ENCODE results near the gene SH3YL1. TPM values are rescaled to one million over a fixed set of nuclear protein-coding genes. Genes with fewer than 3 reads are reported as not detected.

SH3YL1 gene
- total and polyA plus RNA-seq, 2 experiments from 2014 or later, result 35.6 to 45.8 TPM

DNA sequence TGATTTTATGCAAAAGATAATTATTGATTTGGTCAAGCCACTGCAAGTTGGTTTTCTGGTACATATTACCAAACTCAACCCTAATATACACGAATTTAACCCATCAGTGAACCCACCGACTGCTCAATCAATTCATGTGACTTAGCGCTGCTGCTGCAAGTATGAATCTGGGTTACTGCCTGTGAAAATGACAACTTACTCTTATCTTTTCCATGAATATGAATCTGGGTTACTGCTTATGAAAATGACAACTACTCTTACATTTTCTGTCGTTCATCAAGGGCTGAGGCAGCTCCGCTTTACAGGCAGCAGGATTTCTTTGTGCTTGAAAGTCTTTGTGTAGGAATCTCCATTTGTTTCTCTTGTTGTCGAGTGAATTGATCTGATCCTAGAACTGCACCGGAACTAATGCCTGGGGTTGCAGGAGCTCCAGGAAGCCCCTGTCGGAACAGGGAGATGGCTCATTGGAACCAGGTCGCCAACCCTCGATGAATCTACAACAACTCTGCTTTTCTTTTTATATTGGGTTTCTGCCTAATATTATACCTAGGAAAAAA lies 46.2 kb upstream of the SH3YL1 start (continued):
- TF ChIP-seq ZNF114 (CRISPR knock-in tag; IDR thresholded peaks at IDR 0.05) (no peak), STAT1 (IDR thresholded peaks at IDR 0.05; ENCODE audit: unreplicated experiment) (no peak), EZH2 (IDR thresholded peaks at IDR 0.05; ENCODE audit: low read depth, unreplicated experiment) (no peak)
- TF ChIP-seq, protein P1, sequence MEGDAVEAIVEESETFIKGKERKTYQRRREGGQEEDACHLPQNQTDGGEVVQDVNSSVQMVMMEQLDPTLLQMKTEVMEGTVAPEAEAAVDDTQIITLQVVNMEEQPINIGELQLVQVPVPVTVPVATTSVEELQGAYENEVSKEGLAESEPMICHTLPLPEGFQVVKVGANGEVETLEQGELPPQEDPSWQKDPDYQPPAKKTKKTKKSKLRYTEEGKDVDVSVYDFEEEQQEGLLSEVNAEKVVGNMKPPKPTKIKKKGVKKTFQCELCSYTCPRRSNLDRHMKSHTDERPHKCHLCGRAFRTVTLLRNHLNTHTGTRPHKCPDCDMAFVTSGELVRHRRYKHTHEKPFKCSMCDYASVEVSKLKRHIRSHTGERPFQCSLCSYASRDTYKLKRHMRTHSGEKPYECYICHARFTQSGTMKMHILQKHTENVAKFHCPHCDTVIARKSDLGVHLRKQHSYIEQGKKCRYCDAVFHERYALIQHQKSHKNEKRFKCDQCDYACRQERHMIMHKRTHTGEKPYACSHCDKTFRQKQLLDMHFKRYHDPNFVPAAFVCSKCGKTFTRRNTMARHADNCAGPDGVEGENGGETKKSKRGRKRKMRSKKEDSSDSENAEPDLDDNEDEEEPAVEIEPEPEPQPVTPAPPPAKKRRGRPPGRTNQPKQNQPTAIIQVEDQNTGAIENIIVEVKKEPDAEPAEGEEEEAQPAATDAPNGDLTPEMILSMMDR (conservative IDR thresholded peaks at IDR 0.05; ENCODE audit: low read depth in 2 of 2), result no peak

DNA sequence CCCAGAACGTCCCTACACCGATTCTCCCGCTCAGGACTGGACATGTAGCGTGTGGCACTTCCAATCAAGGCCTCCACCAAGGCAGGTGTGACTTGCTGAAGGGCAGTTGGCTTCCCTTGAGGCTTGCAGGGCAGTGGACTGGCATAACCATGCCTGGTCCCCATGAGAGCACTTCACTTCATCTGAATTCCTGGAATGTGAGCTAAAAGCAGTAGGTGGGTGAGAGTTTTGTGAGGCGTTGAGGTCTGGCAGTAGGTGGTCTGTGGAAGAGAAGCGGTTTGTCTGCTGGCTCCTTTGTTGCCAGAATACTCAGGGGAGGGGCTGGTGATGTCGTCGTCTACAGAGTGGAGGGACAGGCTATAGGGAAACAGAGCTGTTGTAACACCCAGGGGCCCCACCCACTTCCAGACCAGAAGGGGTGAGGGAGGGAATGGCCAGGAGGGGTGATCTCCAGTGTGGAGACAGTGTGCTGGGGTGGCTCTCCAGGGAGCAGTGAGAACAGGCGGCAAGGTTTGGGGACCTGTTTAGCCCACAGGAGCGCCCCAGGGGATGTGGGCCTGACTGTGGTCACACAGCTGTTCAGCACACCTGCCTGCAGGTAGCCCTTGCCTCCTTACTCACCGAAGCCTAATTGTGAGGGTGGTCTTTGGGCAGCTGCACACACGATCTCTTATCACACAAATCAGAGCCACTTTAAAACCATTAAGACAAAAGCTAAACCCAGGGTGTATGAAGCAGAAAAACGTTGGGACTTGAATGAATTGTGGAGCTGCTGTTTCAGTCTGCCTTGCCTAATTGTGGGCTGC lies 45.5 kb upstream of the SH3YL1 start:
- H3K27me3 ChIP-seq (ENCODE audit: insufficient read depth), result no peaks in the 10 kb centered on the region
- no peaks in the 10 kb centered on the region for H3K79me2 ChIP-seq (replicated peaks; ENCODE audit: insufficient read depth)
- H3K9me2 ChIP-seq (ENCODE audit: insufficient read depth), result no peaks in the 10 kb centered on the region
- H3K4me3 ChIP-seq, result no peak overlapping the region
- H3K4me2 ChIP-seq, result peak overlapping the region; percentile 36
- Mint-ChIP-seq H3K4me1 (peaks cover 24% of the 10 kb centered on the region), H3K4me3 (no peak overlapping the region), H3K9me3 (no peaks in the 10 kb centered on the region), H3K27ac (peak overlapping the region; percentile 78), H3K27me3 (ENCODE audit: insufficient read depth, low read depth, poor library complexity) (no peaks in the 10 kb centered on the region), H3K36me3 (ENCODE audit: low read depth) (no peaks in the 10 kb centered on the region; the same call in 2 of the 3 replicates)
- H3K4me1 ChIP-seq (ENCODE audit: insufficient read depth), result peaks cover 5% of the 10 kb centered on the region
- H3F3A ChIP-seq (replicated peaks; ENCODE audit: low read depth), result no peaks in the 10 kb centered on the region; the same call in 1 of the 2 replicates
- ATAC-seq (peak; percentile 92), DNase-seq (ENCODE audit: low spot score) (peak; percentile 86)
- no peaks in the 10 kb centered on the region for H4K20me1 ChIP-seq (replicated peaks; ENCODE audit: insufficient read depth)
- H2AFZ ChIP-seq, result peak overlapping the region; percentile 72; the same call in 1 of the 2 replicates
- H3K36me3 ChIP-seq (ENCODE audit: insufficient read depth), result no peaks in the 10 kb centered on the region
- no peak overlapping the region for H3K27ac ChIP-seq (ENCODE audit: low read depth)
- TF ChIP-seq JUNB (IDR thresholded peaks at IDR 0.05; ENCODE audit: unreplicated experiment), result no peak
- TF ChIP-seq POLR2AphosphoS5 (IDR thresholded peaks at IDR 0.05; ENCODE audit: low read depth), result no peak
- no peak for TF ChIP-seq ZNF331 (CRISPR knock-in tag; IDR thresholded peaks at IDR 0.05; ENCODE audit: low read depth)
- no peak for TF ChIP-seq ETS1 (IDR thresholded peaks at IDR 0.05)
- TF ChIP-seq EZH2phosphoT487 (IDR thresholded peaks at IDR 0.05; ENCODE audit: unreplicated experiment), result no peak
- no peak for TF ChIP-seq NANOG (IDR thresholded peaks at IDR 0.05; ENCODE audit: borderline replicate concordance)
- TF ChIP-seq, protein P1 (conservative IDR thresholded peaks at IDR 0.05; ENCODE audit: low read depth in 2 of 2), result no peak
- TF ChIP-seq CREB1 (CRISPR knock-in tag; IDR thresholded peaks at IDR 0.05; ENCODE audit: low read depth), result peak; percentile 75; the same call in 1 of the 2 replicates
- no peak for TF ChIP-seq EZH2 (IDR thresholded peaks at IDR 0.05; ENCODE audit: low read depth, unreplicated experiment)
- TF ChIP-seq STAT1 (IDR thresholded peaks at IDR 0.05; ENCODE audit: unreplicated experiment), result no peak
- no peak for TF ChIP-seq ZNF114 (CRISPR knock-in tag; IDR thresholded peaks at IDR 0.05)
- TF ChIP-seq, protein P2, sequence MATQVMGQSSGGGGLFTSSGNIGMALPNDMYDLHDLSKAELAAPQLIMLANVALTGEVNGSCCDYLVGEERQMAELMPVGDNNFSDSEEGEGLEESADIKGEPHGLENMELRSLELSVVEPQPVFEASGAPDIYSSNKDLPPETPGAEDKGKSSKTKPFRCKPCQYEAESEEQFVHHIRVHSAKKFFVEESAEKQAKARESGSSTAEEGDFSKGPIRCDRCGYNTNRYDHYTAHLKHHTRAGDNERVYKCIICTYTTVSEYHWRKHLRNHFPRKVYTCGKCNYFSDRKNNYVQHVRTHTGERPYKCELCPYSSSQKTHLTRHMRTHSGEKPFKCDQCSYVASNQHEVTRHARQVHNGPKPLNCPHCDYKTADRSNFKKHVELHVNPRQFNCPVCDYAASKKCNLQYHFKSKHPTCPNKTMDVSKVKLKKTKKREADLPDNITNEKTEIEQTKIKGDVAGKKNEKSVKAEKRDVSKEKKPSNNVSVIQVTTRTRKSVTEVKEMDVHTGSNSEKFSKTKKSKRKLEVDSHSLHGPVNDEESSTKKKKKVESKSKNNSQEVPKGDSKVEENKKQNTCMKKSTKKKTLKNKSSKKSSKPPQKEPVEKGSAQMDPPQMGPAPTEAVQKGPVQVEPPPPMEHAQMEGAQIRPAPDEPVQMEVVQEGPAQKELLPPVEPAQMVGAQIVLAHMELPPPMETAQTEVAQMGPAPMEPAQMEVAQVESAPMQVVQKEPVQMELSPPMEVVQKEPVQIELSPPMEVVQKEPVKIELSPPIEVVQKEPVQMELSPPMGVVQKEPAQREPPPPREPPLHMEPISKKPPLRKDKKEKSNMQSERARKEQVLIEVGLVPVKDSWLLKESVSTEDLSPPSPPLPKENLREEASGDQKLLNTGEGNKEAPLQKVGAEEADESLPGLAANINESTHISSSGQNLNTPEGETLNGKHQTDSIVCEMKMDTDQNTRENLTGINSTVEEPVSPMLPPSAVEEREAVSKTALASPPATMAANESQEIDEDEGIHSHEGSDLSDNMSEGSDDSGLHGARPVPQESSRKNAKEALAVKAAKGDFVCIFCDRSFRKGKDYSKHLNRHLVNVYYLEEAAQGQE (IDR thresholded peaks at IDR 0.05; ENCODE audit: unreplicated experiment), result no peak
